ENCODE results near the gene IGFL1.
"Not testable (repeated sequence)": the region's sequence is repeated elsewhere in the genome, so short reads cannot be mapped to it uniquely, and the experiment has no call there.

The IGFL1 gene

DNA sequence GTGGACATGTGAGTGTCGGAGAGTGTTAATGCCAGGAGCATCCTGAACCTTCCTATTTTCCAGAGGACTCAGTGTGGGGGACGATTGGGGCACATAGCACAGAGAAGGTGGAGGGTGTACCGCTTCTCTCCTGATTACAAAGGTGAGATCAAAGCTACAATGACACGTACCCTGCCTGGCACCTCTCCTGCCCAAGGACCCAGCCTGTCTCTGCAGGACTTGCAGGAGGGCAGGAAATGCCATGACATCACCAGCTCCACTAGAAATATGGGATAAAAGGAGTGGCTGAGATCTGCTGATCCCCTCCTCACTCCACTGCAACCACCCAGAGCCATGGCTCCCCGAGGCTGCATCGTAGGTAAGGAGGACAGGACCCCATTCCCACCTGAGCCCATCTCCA lies at the start of gene IGFL1:
IGFL1 (plus strand) TSS at position 301 of the 400 bp plus-strand sequence; CDS start at position 334, 33 bp downstream.
- H3K4me3 ChIP-seq (ENCODE audit: low read depth, low read length) = no peak within 1 kb of the TSS
- TF ChIP-seq, protein P1, sequence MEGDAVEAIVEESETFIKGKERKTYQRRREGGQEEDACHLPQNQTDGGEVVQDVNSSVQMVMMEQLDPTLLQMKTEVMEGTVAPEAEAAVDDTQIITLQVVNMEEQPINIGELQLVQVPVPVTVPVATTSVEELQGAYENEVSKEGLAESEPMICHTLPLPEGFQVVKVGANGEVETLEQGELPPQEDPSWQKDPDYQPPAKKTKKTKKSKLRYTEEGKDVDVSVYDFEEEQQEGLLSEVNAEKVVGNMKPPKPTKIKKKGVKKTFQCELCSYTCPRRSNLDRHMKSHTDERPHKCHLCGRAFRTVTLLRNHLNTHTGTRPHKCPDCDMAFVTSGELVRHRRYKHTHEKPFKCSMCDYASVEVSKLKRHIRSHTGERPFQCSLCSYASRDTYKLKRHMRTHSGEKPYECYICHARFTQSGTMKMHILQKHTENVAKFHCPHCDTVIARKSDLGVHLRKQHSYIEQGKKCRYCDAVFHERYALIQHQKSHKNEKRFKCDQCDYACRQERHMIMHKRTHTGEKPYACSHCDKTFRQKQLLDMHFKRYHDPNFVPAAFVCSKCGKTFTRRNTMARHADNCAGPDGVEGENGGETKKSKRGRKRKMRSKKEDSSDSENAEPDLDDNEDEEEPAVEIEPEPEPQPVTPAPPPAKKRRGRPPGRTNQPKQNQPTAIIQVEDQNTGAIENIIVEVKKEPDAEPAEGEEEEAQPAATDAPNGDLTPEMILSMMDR (IDR thresholded peaks at IDR 0.05; ENCODE audit: low read depth, low read length, missing control alignments) = no peak
- DNase-seq (ENCODE audit: low read depth) = no peak

DNA sequence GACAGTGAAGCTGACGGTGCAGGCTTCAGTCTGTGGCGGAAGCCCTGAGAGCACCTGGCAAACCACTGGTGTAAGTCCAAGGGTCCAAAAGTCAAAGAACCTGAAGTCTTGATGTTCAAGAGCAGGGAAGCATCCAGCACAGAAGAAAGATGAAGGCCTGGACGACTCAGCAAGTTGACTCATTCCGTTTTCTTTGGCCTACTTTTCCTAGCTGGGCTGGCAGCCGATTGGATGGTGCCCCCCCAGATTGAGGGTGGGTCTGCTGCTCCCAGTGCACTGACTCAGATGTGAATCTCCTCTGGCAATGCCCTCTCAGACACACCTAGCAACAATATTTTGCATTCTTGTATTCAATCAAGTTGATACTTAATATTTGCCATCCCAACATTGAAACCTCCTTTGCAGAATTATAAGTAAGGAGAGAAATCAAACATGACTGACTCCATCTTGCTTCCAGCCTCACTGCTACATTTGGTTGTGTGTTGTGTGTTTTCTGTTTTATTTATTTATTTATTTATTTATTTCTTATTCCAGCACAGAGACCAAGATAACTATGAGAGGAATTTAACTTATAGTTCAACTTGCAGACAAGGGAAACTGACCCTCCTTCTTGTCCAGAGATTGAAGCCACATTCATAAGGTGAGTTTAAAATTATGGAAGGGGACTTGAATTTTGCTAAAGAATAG lies 48.7 kb upstream of the IGFL1 start:
- TF ChIP-seq, protein P1 (IDR thresholded peaks at IDR 0.05; ENCODE audit: low read depth, low read length, missing control alignments) = no peak
- no peak overlapping the region for H3K4me3 ChIP-seq (ENCODE audit: low read depth, low read length)
- DNase-seq (ENCODE audit: low read depth) = no peak

DNA sequence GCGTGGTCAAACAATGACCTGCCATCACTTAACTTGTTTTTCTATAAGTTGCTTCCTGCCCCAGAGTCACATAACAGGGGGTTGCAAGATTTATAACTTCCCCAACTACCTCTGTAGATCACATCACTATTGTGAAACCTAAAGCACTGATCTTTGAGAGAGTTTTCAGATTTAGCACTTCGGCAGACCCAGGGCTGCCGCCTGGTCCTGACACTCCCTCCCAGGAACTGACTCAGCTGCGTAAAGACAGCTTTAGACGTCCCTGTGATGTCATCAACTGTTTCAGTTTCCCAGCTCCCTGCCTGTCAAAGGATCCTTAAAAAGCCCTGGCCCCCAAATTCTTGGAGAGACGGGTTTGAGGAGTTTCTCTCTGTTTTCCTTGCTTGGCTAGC lies 48.2 kb upstream of the IGFL1 start:
- no peak overlapping the region for H3K4me3 ChIP-seq (ENCODE audit: low read depth, low read length)
- TF ChIP-seq, protein P1 (IDR thresholded peaks at IDR 0.05; ENCODE audit: low read depth, low read length, missing control alignments) = no peak
- DNase-seq (ENCODE audit: low read depth) = no peak

- no peak for DNase-seq (ENCODE audit: low read depth)
- no peak overlapping the region for H3K4me3 ChIP-seq (ENCODE audit: low read depth, low read length)
- TF ChIP-seq, protein P1 (IDR thresholded peaks at IDR 0.05; ENCODE audit: low read depth, low read length, missing control alignments) = no peak
These were observed 47.1 kb upstream of the IGFL1 start for GRCh38 chr19:46182476-46182875.

- not testable (repeated sequence) for DNase-seq (ENCODE audit: low read depth)
These were observed 44.5 kb upstream of the IGFL1 start for GRCh38 chr19:46184775-46185710.

GRCh38 chr19:46186101-46186716 lies 43.3 kb upstream of the IGFL1 start:
- H3K4me3 ChIP-seq (ENCODE audit: low read depth, low read length) = no peak overlapping the region
- DNase-seq (ENCODE audit: low read depth) = no peak
- TF ChIP-seq, protein P1 (IDR thresholded peaks at IDR 0.05; ENCODE audit: low read depth, low read length, missing control alignments) = no peak

More at GRCh38 chr19:46184775-46185710, 44.5 kb upstream of the IGFL1 start:
- H3K4me3 ChIP-seq (ENCODE audit: low read depth, low read length) = not testable (repeated sequence)

- DNase-seq (ENCODE audit: low read depth) = no peak
- H3K4me3 ChIP-seq (ENCODE audit: low read depth, low read length) = no peak overlapping the region
- TF ChIP-seq, protein P1 (IDR thresholded peaks at IDR 0.05; ENCODE audit: low read depth, low read length, missing control alignments) = no peak
These were observed 42.8 kb upstream of the IGFL1 start for GRCh38 chr19:46186717-46187101.

Data from GM12864 (cell line).